GM18861 (cell line): Measurements from ENCODE around the gene DCUN1D4.

ENCODE experiments used
- ATAC-seq: cut with Tn5 transposase; IDR thresholded peaks from one replicate; pipeline ENCODE4 v1.9.1; 2021; ENCODE audit not compliant: unreplicated experiment

Gene DCUN1D4

GRCh38 chr4:51853027-51853682 lies 10.2 kb downstream of the DCUN1D4 start:
- ATAC-seq = no peak

GRCh38 chr4:51855270-51855669 lies 12.3 kb downstream of the DCUN1D4 start:
- ATAC-seq = no peak

- ATAC-seq = no peak
These were observed 12.8 kb downstream of the DCUN1D4 start for GRCh38 chr4:51855751-51856150.

- no peak for ATAC-seq
These were observed 15.8 kb downstream of the DCUN1D4 start for GRCh38 chr4:51858605-51859202.

GRCh38 chr4:51859476-51860031 lies 16.6 kb downstream of the DCUN1D4 start:
- no peak for ATAC-seq

- no peak for ATAC-seq
These were observed 19.2 kb downstream of the DCUN1D4 start for GRCh38 chr4:51862199-51862598.

GRCh38 chr4:51862781-51863180 lies 19.8 kb downstream of the DCUN1D4 start:
- ATAC-seq = no peak

GRCh38 chr4:51865717-51866116 lies 22.8 kb downstream of the DCUN1D4 start:
- no peak for ATAC-seq

- no peak for ATAC-seq
These were observed 23.9 kb downstream of the DCUN1D4 start for GRCh38 chr4:51866835-51867234.

- ATAC-seq = no peak
These were observed 24.9 kb downstream of the DCUN1D4 start for GRCh38 chr4:51867689-51868448.

- no peak for ATAC-seq
These were observed 25.5 kb downstream of the DCUN1D4 start for GRCh38 chr4:51868449-51868847.

GRCh38 chr4:51870441-51871188 lies 27.7 kb downstream of the DCUN1D4 start:
- ATAC-seq = no peak

- ATAC-seq = no peak
These were observed 29.5 kb downstream of the DCUN1D4 start for GRCh38 chr4:51872283-51872997.

GRCh38 chr4:51874551-51874950 lies 31.6 kb downstream of the DCUN1D4 start:
- ATAC-seq = no peak

- ATAC-seq = no peak
These were observed 35.5 kb downstream of the DCUN1D4 start for GRCh38 chr4:51878431-51878830.

- no peak for ATAC-seq
These were observed 37.3 kb downstream of the DCUN1D4 start for GRCh38 chr4:51880016-51880915.

- ATAC-seq = no peak
These were observed 41.1 kb downstream of the DCUN1D4 start for GRCh38 chr4:51884055-51884454.

GRCh38 chr4:51884606-51885005 lies 41.7 kb downstream of the DCUN1D4 start:
- no peak for ATAC-seq

GRCh38 chr4:51885363-51885762 lies 42.4 kb downstream of the DCUN1D4 start:
- peak; percentile 70 for ATAC-seq
